HG03045 (cell line): ENCODE data around the gene NUP50.
"Not testable (repeated sequence)": the region's sequence is repeated elsewhere in the genome, so short reads cannot be mapped to it uniquely, and the experiment has no call there.

ENCODE experiments used
- ATAC-seq: cut with Tn5 transposase; IDR thresholded peaks from one replicate; pipeline ENCODE4 v1.9.1; 2021; ENCODE audit warnings: mild to moderate bottlenecking, moderate library complexity; ENCODE audit not compliant: unreplicated experiment

NUP50 gene

DNA sequence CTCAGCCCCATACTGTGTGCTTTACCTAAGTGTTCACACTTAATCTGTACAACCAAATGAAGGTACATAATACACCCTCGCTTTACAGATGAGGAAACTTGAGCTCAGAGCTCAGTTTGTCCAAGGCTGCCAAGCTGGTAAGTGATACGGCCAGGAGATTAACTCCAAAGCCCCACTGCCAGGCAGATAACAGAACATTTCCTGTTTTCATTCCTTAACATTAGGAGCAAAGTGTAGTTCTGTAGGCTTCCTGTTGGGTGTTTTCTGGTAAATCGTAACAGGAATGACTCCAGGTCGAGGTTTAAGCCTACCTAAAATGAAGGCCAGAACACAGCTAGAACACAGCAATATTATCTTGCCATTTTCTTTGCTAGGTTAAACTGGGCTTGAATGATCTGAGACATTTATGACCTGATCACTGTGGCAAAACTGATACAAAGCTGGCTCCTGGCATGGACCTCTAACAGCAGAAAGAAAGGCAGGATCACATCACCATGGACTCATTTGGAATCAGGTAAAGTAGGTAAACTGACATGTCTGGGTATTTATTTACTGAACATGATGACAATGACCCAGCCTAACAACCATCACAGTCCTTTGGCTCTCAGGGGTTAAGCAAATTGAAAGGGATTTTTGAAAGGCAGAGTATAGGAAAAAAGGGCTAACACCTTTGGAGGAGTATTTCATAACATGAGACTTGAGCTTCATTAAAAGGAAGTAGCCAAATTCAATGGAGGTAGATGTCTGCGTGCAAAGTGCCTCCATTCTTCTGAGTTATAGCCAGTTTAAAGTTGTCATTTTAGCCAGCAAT lies 3.9 kb upstream of the NUP50 start:
- no peak for ATAC-seq

DNA sequence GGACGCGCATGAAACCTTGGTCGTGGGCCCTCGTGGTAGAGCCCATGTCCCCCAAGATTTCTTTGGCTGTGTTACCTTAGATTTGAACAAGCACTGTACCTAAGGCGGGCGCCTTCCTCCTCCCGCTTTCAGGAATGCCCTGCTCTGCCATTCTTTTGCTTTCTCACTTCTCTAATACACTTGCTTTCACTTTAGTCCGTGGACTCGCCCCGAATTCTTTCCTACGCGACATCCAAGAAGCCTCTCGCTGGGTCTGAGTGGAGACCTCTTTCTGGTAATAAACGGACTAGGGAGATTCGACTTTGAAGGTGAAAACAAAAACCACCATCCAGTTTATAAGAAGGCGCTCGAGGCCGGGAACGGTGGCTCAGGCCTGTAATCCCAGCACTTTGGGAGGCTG lies 1.2 kb upstream of the NUP50 start:
- ATAC-seq = no peak

DNA sequence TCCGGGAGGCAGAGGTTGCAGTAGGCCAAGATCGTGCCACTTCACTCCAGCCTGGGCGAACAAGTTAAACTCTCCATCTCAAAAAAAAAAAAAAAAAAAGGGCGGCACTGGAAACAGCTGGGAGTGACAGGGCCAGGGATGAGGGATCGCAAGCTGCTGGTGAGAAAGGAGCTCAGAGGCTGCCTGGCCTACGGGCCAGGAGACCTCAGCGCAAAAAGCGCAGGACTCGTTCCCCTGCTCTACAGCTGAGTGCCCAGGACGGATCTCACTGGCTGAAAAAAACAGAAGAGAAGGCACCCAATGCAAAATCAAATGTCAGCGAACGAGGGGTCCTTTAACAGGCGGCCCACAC lies 650 bp upstream of the NUP50 start:
- peak; percentile 14 for ATAC-seq

DNA sequence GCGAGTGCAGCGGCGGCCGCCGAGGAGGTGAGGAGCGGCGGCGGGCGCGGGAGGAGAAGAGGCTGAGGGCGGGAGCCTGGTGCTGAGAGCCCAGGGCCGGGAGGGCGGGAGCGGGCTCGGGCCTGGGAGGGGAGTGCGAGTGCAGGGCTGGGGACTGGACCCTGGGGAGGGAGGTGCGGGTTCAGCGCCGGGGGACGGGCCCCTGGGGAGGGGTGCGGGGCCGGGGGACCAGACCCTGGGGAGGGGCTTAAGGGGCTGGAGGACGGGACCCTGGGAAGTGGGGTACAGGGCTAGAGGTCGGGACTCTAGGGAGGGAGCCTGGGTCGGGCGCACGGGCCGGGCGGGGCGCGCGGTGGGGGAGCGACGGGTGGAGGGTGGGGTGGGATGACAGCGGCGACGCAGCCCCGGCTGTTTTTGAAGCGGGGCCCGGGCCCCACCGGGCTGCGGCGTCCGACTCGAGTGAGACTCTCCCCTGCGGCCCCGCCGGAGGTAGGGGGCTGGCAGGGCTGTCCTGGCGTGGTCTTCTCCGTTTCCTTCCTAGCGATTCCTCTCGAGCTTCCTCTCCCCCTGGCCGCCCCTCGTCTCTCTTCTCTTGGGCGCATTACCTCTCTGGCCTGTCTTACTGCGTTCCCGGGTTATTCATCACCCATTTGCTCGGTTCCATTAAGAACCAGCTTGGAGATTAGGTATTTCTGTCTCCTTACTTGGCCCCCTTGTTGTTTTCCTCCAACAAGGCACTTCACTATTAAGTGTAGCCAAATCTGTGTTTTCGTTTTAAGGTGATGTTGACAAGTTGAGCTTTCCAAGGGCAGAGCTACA lies 754 bp downstream of the NUP50 start:
- ATAC-seq = peak; percentile 25

DNA sequence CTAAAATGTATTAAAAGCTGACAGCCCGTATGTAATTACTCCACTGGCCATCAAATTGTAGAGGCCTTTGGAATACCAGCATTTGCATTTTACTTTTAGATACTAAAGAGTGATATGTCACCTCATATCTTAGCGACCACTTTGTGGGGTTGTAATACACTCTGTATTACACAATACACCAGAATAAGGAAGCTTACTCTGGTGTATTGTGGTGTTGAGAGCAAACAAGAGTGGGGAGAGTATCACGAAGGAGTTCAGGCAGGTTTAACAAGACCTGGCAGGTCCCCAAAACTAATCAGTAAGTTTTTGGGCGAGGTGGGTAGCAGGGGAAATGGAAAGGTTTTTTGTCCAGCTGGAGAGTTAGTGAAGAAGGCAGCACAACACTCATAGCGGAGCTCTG lies 3.2 kb downstream of the NUP50 start:
- no peak for ATAC-seq

DNA sequence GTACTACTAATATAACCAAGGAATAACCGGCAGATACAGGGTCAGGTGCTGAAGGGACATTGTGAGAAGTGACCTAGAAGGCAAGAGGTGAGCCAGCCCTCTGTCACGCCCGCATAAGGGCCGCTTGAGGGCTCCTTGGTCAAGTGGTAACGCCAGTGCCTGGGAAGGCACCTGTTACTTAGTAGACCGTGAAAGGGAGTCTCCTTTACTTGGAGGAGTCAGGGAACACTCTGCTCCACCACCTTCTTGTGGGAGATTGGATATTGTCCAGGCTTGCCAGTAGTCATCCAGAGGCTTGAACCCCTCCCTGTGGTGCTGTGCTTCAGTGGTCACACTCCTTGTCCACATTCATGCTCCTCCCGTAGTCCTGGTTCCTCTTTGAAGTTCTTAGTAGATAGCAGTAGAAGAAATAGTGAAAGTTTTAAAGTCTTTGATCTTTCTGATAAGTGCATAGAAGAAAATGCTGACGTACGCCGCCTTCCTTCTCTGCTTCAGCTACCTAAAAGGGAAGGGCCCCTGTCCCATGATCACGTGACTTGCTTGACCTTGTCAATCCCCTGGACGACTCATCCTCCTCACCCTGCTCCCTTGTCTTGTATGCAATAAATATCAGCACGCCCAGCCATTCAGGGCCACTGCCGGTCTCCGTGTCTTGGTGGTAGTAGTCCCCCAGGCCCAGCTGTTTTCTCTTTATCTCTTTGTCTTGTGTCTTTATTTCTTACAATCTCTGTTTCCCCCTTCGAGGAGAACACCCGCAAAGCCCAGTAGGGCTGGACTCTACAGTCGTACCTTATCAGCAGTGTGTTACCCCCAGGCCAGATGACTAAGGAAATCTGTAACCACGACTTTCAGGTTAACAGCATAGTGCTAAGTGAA lies 6.1 kb downstream of the NUP50 start:
- ATAC-seq = no peak

DNA sequence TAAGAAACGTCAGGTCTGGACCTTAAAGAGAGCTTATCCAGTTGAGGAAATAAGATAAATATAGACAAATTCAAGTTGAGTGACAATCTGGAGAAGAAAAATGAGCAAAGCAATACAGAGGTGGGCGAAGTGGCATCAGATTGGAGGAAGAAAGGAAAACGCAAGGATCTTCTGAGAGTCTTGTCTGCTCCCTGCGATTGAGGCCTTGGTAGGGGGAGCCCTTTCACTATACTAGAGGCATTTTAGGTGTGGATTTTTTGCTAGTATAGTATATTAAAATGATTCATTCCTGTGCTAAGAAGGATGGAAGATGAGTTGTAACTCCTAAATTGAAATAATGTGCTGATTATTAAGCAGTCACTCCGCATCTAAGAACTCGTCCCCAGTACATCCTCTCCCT lies 8.1 kb downstream of the NUP50 start:
- ATAC-seq = no peak

DNA sequence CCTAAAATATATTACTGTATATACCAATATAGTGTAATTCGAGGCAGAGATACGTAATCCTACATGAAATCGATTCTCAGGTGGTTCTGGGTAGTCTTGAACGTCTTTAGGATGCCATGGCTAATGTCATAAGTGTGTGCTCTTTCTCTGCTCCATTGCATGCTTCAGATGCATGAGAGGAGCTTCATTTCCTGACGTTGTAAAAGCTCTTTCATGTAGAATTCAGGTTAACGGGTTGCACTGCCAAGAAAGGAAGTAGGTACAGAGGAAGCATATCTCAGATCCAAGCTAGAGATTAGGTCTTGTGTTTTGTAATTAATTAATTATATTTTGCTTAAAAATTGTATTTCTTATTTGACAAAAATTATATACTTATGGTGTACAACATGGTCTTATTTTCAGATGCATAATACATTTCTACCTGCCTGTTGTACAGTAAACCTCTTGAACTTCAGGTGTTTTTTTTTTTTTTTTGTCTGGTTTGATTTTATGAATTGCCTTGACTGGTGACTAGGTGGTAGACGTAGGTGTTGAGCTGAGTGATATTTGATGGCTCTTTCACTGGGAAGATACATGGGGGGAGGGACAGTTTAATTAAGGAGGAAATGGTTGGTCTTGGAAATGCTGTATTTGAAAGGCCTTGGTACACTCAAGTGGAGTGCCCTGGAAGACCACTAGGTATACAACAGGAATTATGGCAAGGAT lies 9.3 kb downstream of the NUP50 start:
- no peak for ATAC-seq

DNA sequence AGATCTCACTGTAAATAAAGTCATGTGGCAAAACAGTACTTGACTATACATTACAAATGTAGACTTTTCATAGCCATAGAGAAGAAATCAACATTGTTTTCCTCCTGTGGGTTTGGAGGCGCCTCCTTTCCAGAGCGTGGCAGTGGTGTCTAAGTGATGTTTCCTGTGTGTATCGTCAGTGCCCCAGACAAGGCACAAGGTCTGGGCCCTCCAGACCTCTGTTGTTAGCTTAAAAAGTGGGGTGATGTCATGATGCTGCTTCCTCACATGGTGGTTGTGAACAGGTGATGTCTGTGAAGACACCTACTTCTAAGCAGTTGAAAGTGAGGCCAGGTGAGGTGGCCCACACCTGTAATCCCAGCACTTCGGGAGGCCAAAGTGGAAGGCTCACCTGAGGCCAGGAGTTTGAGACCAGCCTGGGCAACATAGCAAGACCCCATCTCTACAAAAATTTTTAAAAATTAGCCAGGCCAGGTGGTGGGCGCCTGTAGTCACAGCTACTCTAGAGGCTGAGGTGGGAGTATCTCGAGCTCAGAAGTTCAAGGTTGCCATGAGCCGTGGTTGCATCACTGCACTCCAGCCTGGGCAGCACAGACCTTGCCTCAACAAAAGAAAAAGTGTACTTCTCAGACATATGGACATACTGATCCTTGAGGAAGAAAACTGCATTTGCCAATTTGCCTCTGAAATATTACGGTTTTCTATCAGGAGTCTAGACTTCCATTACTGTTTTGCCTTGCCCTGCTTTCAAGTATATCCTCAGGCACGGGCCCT lies 15.7 kb downstream of the NUP50 start:
- ATAC-seq = no peak

DNA sequence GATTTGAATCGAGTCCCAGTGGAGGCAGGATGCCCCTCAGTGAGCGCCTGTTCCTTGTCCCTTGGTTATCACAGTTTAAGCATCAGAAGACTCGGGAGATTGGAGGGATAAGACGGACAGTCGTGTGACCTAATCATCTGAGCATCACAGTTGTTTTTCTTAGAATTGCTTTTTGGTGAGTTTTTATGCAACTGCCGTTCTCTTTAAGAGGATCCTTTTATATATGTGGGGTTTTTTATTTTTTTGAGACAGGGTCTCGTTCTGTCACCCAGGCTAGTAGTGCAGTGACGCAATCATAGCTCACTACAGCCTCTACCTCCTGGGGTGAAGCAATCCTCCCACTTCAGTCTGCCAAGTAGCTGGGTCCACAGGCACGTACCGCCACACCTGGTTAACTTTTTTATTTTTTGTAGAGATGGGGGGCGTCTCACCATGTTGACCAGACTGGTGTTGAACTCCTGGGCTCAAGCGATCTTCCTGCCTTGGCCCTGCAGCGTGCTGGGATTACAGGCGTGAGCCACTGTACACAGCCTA lies 16.5 kb downstream of the NUP50 start:
- ATAC-seq = no peak

DNA sequence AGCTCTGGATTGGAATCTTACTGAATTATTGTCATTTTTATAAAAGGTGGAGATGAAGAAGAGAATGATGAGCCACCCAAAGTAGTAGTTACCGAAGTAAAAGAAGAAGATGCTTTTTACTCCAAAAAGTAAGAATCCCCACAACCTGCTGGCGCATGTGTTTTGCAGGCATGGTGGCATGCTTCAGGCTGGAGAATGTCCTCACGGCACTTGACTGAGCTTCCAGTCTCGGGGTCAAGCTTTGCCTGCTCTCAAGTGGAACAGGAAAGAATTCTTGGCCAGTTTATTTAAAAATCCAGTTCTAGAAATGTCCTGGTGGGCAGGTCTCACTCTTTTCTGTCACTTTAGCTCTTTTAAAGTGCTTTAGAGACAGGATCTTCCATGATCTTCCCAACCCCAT lies 17.5 kb downstream of the NUP50 start:
- ATAC-seq = no peak

DNA sequence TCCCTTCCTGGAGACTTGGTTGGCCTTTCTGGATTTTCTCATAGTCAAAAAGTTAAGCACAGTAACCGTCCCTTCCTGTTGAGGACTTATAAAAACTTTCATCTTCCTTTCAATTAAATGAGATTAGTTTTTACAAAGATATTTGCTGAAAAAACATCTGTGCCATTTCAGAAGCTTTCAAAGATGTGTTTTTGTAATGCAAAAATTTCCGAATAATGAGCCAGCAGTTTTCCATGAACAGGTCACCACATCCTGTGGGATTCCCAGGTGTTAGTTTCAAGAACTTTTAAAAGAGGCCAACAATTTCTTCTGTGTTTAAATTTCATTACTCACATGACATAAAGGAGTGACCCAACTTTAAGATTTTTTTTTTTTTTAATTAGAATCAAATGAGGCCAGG lies 18.0 kb downstream of the NUP50 start:
- no peak for ATAC-seq

DNA sequence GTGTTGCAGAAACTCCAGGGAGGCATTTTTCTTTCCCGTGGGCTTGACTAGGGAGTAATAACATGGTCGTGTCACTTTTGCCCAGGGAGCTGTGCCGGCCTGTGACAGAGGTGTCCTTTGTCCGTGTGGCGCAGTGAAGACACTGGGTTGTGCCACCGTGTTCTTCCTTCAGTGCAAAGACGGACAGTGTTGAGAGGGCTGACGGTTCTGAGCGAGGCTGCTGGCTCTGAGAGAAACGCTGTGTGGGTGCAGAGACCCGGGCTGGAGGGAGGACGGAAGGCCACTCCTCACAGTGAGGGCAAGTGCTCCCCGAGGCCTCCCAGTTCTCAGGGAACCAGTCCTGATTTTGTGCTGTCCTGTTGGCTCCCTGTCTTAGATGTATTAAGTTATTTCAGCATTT lies 20.2 kb downstream of the NUP50 start:
- ATAC-seq = no peak

DNA sequence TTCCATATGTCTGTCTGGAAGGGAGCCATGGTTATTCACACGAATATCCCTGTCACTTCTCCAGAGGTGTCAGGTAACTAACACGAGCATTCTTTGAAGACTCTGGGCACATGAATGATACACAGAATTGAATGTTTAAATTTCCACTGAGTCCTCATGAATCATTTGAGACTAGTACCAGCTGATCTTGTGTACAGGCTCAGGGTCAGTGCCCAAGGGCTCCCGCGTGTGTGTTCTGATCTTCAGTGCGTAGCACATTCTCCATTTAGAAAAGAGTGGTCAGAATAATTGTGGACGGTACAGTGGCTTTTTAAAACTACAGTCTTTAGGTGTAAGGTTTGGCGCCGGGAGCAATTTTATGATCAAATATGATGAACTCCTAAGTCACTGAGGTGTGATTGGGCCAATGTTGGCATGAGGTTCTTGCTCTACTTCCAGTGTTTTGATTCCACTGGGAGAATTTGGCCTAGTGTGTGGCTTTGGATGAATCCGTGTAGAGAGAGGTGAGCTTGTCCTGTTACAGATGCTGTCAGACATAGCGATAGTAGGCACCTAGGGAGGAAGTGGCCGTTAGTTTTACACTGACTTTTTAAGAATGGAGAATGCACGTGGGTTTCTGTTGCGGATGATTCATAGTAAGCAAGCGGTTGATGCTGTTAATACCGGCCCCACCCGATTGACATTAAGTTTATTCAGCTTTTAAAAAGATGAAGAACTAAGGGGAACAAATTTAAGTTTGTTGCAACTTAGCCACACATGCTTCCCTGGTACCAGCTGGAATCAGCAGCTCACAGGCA lies 22.2 kb downstream of the NUP50 start:
- no peak for ATAC-seq

DNA sequence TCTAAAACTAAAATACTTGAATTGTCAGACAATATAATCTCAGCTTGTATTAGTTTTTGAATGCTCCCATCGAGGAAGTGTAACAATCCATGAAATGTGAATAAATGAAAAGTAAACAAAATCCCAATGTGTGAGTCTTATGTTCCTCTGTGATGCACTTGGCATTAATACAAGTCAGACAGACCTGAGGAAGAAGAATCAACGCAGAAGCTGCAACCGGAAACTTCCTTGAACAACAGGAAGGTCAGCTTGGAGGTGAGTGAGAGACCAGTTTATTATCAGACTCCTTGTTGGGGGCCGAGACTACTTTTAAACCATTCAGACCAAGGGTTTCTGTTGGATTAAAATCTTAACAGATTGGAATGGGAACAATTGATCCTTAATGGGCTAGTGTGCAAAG lies 24.2 kb downstream of the NUP50 start:
- ATAC-seq = no peak

DNA sequence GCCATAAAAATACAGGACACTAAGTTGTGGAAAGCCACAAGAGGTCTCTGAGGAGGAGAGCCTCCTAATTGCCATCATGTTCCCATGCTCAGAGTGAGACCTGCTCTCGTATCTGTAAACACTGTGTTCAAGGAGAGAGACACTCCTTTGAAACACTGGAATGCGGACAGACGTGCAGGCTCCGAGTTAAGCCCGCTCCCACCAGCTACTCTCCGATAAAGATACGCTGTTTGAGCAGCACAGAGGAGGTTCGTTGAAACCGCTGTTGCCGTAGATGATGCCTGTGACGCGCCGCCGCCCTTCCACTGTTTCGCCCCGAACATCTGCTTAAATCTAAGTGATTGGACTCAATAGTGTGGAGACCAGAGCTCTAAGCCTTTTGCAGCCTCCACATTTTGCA lies 25.1 kb downstream of the NUP50 start:
- ATAC-seq = no peak

DNA sequence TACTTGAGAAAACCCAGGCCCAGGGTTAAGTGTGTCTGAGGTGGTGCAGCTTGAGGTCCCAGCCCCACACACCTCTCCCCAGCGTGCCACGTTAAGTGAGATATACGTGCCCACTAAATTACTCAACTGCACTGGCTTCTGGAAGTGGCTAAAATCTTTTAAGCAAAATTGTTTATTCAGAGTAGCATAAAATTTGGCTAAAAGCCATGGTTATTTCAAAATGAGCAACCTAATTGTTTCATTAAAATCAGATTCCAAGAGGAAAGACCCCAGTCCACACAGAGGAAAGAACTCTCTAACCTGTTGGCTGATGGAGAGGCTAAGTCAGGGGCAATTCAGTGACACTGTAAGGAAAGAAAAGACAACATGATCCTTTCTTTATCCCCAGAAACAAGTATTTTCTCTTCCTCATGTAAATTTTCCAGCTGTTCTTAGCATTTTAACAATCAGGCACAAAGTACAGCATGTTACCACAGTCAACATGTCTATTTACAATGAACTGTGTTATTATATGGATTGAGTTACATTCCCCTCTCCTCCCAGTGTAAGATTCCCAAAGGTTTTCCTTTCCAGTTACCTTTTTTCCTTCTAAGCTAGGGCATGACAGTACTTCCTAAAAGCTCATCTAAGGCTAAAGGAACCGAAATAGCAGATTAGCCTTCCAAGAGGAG lies 26.6 kb downstream of the NUP50 start:
- no peak for ATAC-seq

DNA sequence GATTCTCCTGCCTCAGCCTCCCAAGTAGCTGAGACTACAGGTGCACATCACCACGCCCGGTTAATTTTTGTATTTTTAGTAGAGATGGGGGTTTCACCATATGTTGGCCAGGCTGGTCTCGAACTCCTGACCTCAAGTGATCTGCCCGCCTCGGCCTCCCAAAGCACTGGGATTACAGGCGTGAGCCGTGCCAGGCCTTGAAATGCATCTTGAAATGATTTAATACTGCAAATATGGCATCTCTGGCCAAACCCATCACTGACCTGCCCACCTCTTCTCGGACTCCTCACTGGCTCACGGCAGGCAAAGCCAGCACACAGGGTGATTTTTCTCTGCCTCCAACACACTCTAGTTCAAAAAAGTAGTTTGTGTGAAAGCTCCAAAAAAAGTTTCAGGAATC lies 28.0 kb downstream of the NUP50 start:
- ATAC-seq = not testable (repeated sequence)
